Ishikawa (cell line): Measurements from ENCODE around the gene POLR1H.

Source experiments
- CEBPB ChIP-seq: IDR thresholded peaks from 2 replicates; pipeline ENCODE4 v1.6.1; 2012
- CREB1 ChIP-seq: IDR thresholded peaks from 2 replicates; pipeline ENCODE4 v1.6.1; 2012; ENCODE audit warnings: low read depth
- EGR1 ChIP-seq: IDR thresholded peaks from 2 replicates; pipeline ENCODE4 v1.6.1; 2012
- EP300 ChIP-seq: IDR thresholded peaks from 2 replicates; pipeline ENCODE4 v1.6.1; 2012; ENCODE audit warnings: borderline replicate concordance
- FOXM1 ChIP-seq: IDR thresholded peaks from 2 replicates; pipeline ENCODE4 v1.6.1; 2012; ENCODE audit warnings: low read depth, borderline replicate concordance
- MAX ChIP-seq: IDR thresholded peaks from 2 replicates; pipeline ENCODE4 v1.6.1; 2012
- NFIC ChIP-seq: IDR thresholded peaks from 2 replicates; pipeline ENCODE4 v1.6.1; 2012
- RAD21 ChIP-seq: IDR thresholded peaks from 2 replicates; pipeline ENCODE4 v1.6.1; 2012; ENCODE audit warnings: low read depth
- REST ChIP-seq: IDR thresholded peaks from 2 replicates; pipeline ENCODE4 v1.6.1; 2012; ENCODE audit warnings: low read depth, mild to moderate bottlenecking
- TAF1 ChIP-seq: IDR thresholded peaks from 2 replicates; pipeline ENCODE4 v1.6.1; 2012; ENCODE audit warnings: low read depth, mild to moderate bottlenecking
- TCF12 ChIP-seq: IDR thresholded peaks from 2 replicates; pipeline ENCODE4 v1.6.1; 2012; ENCODE audit warnings: low read depth
- TEAD4 ChIP-seq: IDR thresholded peaks from 2 replicates; pipeline ENCODE4 v1.6.1; 2012
- USF1 ChIP-seq: IDR thresholded peaks from 2 replicates; pipeline ENCODE4 v1.6.1; 2012
- YY1 ChIP-seq: IDR thresholded peaks from 2 replicates; pipeline ENCODE4 v1.6.1; 2012; ENCODE audit warnings: low read depth
- ZBTB7A ChIP-seq: IDR thresholded peaks from 2 replicates; pipeline ENCODE4 v1.6.1; 2012; ENCODE audit warnings: low read depth

The POLR1H gene

GRCh38 chr6:30063315-30063714 is 2.2 kb downstream of the POLR1H start:
- TF ChIP-seq YY1 (no peak), RAD21 (no peak), MAX (no peak), REST (no peak), EP300 (no peak), FOXM1 (no peak), TEAD4 (no peak), TAF1 (no peak), ZBTB7A (no peak), CEBPB (no peak), NFIC (no peak), USF1 (no peak)

DNA sequence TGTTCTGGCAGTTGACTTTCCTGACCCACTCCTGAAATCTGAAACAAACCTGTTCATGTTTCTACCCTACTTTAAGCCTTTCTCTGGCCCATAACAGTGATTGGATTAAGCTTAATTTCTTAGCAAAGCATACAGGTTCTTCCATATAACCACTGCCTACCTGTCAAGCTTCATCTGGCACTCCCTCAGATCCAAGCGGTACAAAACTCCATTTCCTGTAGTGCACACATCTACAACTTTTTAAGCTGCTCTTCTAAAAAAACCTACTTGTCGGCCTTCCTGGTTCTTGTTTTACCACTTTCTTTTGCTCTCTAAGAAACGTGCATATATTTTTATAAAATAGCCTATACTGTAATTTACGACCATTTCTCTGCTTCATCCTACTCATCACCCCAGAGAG is 5.0 kb downstream of the POLR1H start:
- TF ChIP-seq FOXM1: no peak
- no peak for TF ChIP-seq TCF12
- no peak for TF ChIP-seq CREB1
- no peak for TF ChIP-seq TEAD4
- no peak for TF ChIP-seq YY1
- no peak for TF ChIP-seq EP300
- no peak for TF ChIP-seq EGR1
- TF ChIP-seq ZBTB7A: no peak
- TF ChIP-seq CEBPB: no peak
- no peak for TF ChIP-seq REST
- TF ChIP-seq TAF1: no peak
- TF ChIP-seq MAX: no peak
- TF ChIP-seq USF1: no peak
- no peak for TF ChIP-seq RAD21
- TF ChIP-seq NFIC: no peak

DNA sequence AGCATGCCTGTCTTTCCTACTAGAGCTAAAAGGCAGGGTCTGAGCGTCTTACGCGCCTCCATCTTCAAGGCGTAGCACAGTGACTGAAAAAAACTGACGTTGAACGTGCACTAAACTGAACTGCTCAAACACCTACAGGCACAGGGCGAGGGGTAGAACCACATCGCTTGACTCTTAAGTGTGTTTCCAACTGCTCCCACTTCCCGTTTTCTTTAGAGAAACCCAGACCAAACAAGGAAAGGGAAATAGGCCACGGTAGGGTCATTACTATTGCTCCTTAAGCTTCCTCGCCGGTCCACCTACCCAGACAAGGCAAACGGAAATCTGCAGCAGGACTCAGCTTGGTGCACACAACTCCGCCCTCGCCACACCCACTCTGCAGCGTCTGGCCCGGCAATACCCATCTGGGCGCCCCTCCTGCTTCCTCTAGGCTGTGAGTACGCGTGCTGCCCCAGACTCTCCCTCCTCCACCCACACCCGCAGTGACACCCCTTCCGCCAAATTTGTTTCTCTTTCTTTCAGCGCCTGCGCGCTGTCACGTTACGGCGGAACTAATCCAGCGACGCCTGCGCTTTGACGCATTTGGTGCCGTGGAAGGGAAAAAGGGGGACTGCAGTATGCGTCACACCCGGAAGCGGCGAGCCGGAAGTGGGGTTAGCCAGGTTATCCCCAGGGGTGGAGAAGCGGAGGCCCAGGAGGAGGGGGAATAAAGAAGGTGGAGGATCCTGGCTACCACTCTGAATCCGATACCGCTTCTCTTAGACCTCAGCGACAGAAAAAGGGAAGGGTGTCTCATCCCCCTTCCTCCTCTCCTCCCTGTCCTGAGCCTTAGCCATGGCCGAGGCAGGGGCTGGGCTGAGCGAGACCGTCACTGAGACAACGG is 5.8 kb downstream of the POLR1H start, which contains the start of gene PPP1R11:
PPP1R11 (plus strand) TSS at position 622 of the 883 bp plus-strand sequence; CDS start at position 835, 213 bp downstream.
- TF ChIP-seq RAD21 (no peak), CEBPB (no peak), MAX (peak; percentile 89), CREB1 (peak; percentile 86), FOXM1 (no peak), YY1 (0 out of 2 replicates have a peak, but pooled peaks have one; percentile 37), REST (no peak), TAF1 (peak; percentile 9; the same call in 1 of the 2 replicates), USF1 (0 out of 2 replicates have a peak, but pooled peaks have one; percentile 20), EGR1 (peak; percentile 76), TEAD4 (peak; percentile 5; the same call in 1 of the 2 replicates), ZBTB7A (no peak), EP300 (peak; percentile 31; the same call in 1 of the 2 replicates), NFIC (peak; percentile 65), TCF12 (peak; percentile 34; the same call in 1 of the 2 replicates)
